DOHH2 (cell line): ENCODE data around the gene DDR1.
"Not testable (repeated sequence)": the region's sequence is repeated elsewhere in the genome, so short reads cannot be mapped to it uniquely, and the experiment has no call there.

Experiments
- H3F3A ChIP-seq: fragments of 200-600 bp; sonication (generic), shearing (Covaris generic); 2 replicates; pipeline ENCODE4 v1.6.0; 2016; ENCODE audit warnings: antibody characterized with exemption, mild to moderate bottlenecking; ENCODE audit not compliant: control insufficient read depth, insufficient read depth
- H3K27ac ChIP-seq: fragments of 200-600 bp; sonication (generic); 2 replicates; pipeline ENCODE4 v1.5.1; 2014; ENCODE audit warnings: low read depth, mild to moderate bottlenecking, low read length, moderate library complexity
- H3K27me3 ChIP-seq: fragments of 200-600 bp; sonication (generic); 2 replicates; pipeline ENCODE4 v1.6.1; 2014; ENCODE audit warnings: mild to moderate bottlenecking, low read length, mixed read lengths; ENCODE audit not compliant: control insufficient read depth
- H3K36me3 ChIP-seq: fragments of 200-600 bp; sonication (generic); 2 replicates; pipeline ENCODE4 v1.6.1; 2014; ENCODE audit warnings: mild to moderate bottlenecking, low read length, moderate library complexity, mixed read lengths; ENCODE audit not compliant: control insufficient read depth
- H3K4me1 ChIP-seq: fragments of 200-600 bp; sonication (generic); 2 replicates; pipeline ENCODE4 v1.6.1; 2014; ENCODE audit warnings: mild to moderate bottlenecking, low read length, mixed read lengths; ENCODE audit not compliant: control insufficient read depth
- H3K4me2 ChIP-seq: fragments of 200-600 bp; sonication (generic); 2 replicates; pipeline ENCODE4 v1.6.0; 2014; ENCODE audit warnings: mild to moderate bottlenecking, low read length, moderate library complexity
- H3K4me3 ChIP-seq: fragments of 200-600 bp; sonication (generic); 2 replicates; pipeline ENCODE4 v1.5.1; 2014; ENCODE audit warnings: mild to moderate bottlenecking, low read length, mixed read lengths
- H3K79me2 ChIP-seq: fragments of 200-600 bp; sonication (generic); 2 replicates; pipeline ENCODE4 v1.6.1; 2014; ENCODE audit warnings: mild to moderate bottlenecking, low read length, mixed read lengths; ENCODE audit not compliant: control insufficient read depth
- H3K9me2 ChIP-seq: fragments of 200-600 bp; sonication (generic); replicated peaks from 2 replicates; pipeline ENCODE4 v1.6.1; 2014; ENCODE audit warnings: mild to moderate bottlenecking, low read length, mixed read lengths; ENCODE audit not compliant: control insufficient read depth
- H3K9me3 ChIP-seq: fragments of 200-600 bp; sonication (generic); 2 replicates; pipeline ENCODE4 v1.6.1; 2014; ENCODE audit warnings: antibody characterized with exemption, low read length, mixed read lengths; ENCODE audit not compliant: control insufficient read depth, insufficient read depth
- H4K20me1 ChIP-seq: fragments of 200-600 bp; sonication (generic); 2 replicates; pipeline ENCODE4 v1.6.0; 2014; ENCODE audit warnings: low read depth, mild to moderate bottlenecking, antibody characterized with exemption, low read length, moderate library complexity; ENCODE audit not compliant: control insufficient read depth, insufficient read depth
- EZH2phosphoT487 ChIP-seq: fragments of 200-600 bp; sonication (generic); IDR thresholded peaks from 2 replicates; pipeline ENCODE4 v1.6.1; 2017; ENCODE audit warnings: borderline replicate concordance, mild to moderate bottlenecking, antibody characterized with exemption, low read length, moderate library complexity, mixed read lengths
- TF ChIP-seq, protein P1 (sequence below): fragments of 200-600 bp; sonication (generic); IDR thresholded peaks from one replicate; pipeline ENCODE4 v1.5.1; 2014; ENCODE audit warnings: antibody characterized with exemption, mild to moderate bottlenecking, low read depth, low read length; ENCODE audit not compliant: poor library complexity, severe bottlenecking

DDR1 gene

DNA sequence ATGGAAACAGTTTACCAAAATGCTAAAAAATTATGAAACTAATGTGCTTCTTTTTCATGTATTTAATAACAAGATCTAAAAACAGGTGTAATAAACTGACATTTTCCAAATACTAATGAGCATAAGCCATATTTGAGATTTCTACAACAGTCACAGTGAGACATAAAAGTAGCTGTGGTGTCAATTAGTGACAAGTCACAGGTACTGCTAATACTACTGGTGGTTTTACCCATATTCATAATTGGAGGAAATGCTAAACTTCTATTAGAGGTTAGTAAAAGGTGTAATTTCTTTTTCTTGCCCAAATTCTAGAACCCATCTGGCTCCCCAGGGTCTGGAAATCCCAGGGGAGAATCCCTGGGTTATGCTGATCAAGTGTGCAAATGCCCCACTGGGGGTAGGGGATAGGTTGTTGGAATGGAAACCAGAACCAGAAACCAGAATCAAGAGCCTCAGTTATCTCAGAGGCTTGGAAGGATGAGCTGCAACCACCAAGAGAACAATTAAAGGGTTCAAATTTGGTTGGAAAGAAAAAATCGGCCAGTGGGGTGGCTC, 16.6 kb downstream of the DDR1 start:
- no peak overlapping the region for H3K27ac ChIP-seq
- no peak overlapping the region for H3K4me3 ChIP-seq
- peaks cover 10% of the 10 kb centered on the region for H3K4me1 ChIP-seq
- H3K9me2 ChIP-seq: no peaks in the 10 kb centered on the region
- no peaks in the 10 kb centered on the region for H4K20me1 ChIP-seq
- peaks cover 9% of the 10 kb centered on the region; the same call in 1 of the 2 replicates for H3K36me3 ChIP-seq
- H3K9me3 ChIP-seq: no peaks in the 10 kb centered on the region
- H3K4me2 ChIP-seq: no peak overlapping the region
- no peaks in the 10 kb centered on the region for H3K79me2 ChIP-seq
- no peaks in the 10 kb centered on the region for H3F3A ChIP-seq
- no peak for TF ChIP-seq EZH2phosphoT487
- TF ChIP-seq, protein P1, sequence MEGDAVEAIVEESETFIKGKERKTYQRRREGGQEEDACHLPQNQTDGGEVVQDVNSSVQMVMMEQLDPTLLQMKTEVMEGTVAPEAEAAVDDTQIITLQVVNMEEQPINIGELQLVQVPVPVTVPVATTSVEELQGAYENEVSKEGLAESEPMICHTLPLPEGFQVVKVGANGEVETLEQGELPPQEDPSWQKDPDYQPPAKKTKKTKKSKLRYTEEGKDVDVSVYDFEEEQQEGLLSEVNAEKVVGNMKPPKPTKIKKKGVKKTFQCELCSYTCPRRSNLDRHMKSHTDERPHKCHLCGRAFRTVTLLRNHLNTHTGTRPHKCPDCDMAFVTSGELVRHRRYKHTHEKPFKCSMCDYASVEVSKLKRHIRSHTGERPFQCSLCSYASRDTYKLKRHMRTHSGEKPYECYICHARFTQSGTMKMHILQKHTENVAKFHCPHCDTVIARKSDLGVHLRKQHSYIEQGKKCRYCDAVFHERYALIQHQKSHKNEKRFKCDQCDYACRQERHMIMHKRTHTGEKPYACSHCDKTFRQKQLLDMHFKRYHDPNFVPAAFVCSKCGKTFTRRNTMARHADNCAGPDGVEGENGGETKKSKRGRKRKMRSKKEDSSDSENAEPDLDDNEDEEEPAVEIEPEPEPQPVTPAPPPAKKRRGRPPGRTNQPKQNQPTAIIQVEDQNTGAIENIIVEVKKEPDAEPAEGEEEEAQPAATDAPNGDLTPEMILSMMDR: no peak
- H3K27me3 ChIP-seq: no peaks in the 10 kb centered on the region

DNA sequence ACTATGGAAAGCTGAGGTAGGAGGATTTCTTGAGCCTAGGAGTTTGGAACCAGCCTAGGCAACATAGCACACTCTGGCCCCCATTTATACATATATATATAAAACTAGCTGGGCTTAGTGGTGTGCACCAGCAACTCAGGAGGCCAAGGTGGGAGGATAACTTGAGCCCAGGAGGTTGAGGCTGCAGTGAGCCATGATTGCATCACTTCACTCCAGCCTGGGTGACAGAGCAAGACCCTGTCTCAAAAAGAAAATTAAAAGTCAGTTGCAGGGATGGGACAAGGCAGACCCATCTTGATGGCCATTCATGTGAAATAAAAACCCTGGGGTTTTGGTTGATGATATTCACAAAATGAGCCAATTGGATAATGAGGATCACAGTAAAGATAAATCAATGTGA, 17.1 kb downstream of the DDR1 start:
- Histone ChIP-seq H3K4me2 (no peak overlapping the region), H3K9me3 (no peaks in the 10 kb centered on the region), H3K27me3 (no peaks in the 10 kb centered on the region), H3K27ac (no peak overlapping the region), H3K36me3 (peaks cover 9% of the 10 kb centered on the region; the same call in 1 of the 2 replicates), H3K4me3 (no peak overlapping the region), H3K4me1 (peaks cover 10% of the 10 kb centered on the region), H3F3A (peaks cover 3% of the 10 kb centered on the region; the same call in 1 of the 2 replicates), H3K79me2 (no peaks in the 10 kb centered on the region), H3K9me2 (no peaks in the 10 kb centered on the region), H4K20me1 (no peaks in the 10 kb centered on the region)
- TF ChIP-seq, protein P1: no peak
- TF ChIP-seq EZH2phosphoT487: no peak

DNA sequence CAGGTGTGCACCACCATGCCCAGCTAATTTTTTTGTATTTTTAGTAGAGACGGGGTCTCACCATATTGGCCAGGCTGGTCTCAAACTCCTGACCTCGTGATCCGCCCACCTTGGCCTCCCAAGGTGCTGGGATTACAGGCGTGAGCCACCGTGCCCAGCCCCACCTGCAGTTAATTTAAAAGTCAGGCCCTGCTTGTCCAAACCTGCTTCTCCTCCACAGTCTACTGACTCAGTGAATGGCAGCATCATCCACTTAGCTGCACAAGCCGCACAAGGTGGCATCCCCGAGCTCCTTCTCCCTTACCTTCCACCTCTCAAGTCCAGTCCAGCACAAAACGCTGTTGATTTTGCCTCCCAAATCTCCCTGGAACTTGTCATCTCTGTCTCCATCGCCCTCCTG, 17.9 kb downstream of the DDR1 start:
- not testable (repeated sequence) for H3K4me3 ChIP-seq, H3K36me3 ChIP-seq, H3K4me2 ChIP-seq, H3K27me3 ChIP-seq, H3K27ac ChIP-seq, H3K9me2 ChIP-seq, H3K9me3 ChIP-seq, H3K79me2 ChIP-seq, H3F3A ChIP-seq, H4K20me1 ChIP-seq
- peaks cover 12% of the 10 kb centered on the region for H3K4me1 ChIP-seq

DNA sequence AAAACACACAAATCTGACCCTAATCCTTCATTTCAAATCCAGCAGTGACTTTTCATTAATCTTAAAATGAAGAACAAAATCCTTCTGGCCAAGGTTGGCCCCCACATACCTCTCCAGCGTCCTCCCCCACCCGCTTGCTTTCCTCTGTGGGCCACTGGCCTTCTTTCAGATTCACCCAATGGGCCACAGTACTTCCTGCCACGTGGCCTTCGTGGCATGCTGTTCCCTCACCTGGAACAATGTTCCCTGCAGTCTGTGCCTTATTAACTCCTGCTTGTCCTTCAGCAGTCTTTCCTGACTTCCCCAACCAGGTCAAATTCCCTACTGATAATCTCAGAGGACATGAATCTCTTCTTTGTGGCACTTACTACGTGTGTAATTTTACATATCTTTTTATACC, 18.4 kb downstream of the DDR1 start:
- H3K9me2 ChIP-seq: no peaks in the 10 kb centered on the region
- H3K4me3 ChIP-seq: no peak overlapping the region
- no peaks in the 10 kb centered on the region for H4K20me1 ChIP-seq
- no peak overlapping the region for H3K27ac ChIP-seq
- H3K79me2 ChIP-seq: no peaks in the 10 kb centered on the region
- H3K4me1 ChIP-seq: peaks cover 17% of the 10 kb centered on the region
- no peaks in the 10 kb centered on the region for H3K9me3 ChIP-seq
- H3K27me3 ChIP-seq: no peaks in the 10 kb centered on the region
- no peak for TF ChIP-seq EZH2phosphoT487
- TF ChIP-seq, protein P1: no peak
- no peak overlapping the region for H3K4me2 ChIP-seq
- H3F3A ChIP-seq: peaks cover 5% of the 10 kb centered on the region; the same call in 1 of the 2 replicates
- H3K36me3 ChIP-seq: peaks cover 9% of the 10 kb centered on the region; the same call in 1 of the 2 replicates
